Measurements from ENCODE around the gene DENND1A.
"Not testable (repeated sequence)": the region's sequence is repeated elsewhere in the genome, so short reads cannot be mapped to it uniquely, and the experiment has no call there.

DENND1A gene

DNA sequence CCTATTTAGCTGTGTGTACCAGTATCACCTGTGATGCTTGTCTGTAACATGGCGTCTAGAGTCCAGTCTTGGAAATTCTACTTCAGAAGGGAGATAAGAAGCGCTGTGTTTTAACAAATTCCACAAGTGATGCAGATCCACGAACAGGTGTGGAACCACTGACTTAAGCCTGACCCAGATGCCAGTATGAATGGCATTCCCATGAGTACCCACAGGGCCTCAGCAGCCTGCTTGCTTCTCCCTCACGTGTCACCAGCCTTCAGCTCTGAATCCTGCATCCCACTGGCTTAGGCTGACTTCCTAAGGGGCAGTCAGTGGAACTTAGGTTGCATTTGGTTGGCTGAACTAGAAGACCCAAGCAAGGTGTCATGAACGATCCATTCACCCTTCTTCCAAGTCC is 8.5 kb upstream of the DENND1A start:
- TF ChIP-seq CTCF (IDR thresholded peaks at IDR 0.05), result no peak
- no peak overlapping the region for H3K4me3 ChIP-seq
- DNase-seq (ENCODE audit: low spot score), result no peak
- no peak overlapping the region for H3K27ac ChIP-seq

GRCh38 chr9:123936575-123936974 is 6.6 kb upstream of the DENND1A start:
- not testable (repeated sequence) for H3K27ac ChIP-seq; DNase-seq (ENCODE audit: low spot score)

DNA sequence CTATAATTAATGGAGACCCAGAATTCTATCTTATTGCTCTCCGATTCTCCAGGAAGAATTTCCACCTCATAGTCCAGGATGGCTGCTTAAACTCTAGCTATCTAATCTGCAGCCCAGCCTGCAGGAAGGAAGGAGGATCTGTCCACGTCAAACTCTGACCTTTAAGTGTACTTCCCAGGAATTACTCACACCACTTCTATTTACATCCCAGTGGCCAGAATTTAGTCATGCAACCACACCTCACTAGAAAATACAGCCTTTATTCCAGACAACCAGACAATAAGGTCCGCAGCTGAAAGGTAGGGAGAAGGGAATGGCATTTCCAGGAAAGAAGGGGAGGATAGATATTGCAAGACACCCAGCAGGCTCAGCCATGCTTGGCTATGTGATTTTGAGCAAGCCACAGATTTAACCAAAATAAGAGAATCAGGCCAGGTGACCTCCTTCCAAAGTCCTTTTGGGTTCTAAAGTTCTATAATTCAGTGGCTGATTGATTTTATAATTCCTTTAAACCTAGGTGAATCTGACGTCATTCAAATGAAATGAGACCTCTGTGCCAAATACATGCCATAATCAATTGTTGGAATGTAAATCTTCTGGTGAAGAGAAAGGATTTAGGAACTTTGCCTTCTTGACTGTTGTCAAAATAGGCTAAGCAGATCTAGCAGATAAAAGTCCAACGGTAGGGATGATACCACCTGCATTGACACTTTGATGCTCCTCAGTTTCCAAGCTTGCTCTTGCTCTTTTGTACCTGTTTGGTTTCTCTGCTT is 3.7 kb upstream of the DENND1A start:
- no peak overlapping the region for H3K27ac ChIP-seq
- TF ChIP-seq CTCF (IDR thresholded peaks at IDR 0.05), result no peak
- H3K4me3 ChIP-seq, result no peak overlapping the region
- DNase-seq (ENCODE audit: low spot score), result no peak

More at GRCh38 chr9:123936575-123936974, 6.6 kb upstream of the DENND1A start:
- not testable (repeated sequence) for H3K4me3 ChIP-seq

DNA sequence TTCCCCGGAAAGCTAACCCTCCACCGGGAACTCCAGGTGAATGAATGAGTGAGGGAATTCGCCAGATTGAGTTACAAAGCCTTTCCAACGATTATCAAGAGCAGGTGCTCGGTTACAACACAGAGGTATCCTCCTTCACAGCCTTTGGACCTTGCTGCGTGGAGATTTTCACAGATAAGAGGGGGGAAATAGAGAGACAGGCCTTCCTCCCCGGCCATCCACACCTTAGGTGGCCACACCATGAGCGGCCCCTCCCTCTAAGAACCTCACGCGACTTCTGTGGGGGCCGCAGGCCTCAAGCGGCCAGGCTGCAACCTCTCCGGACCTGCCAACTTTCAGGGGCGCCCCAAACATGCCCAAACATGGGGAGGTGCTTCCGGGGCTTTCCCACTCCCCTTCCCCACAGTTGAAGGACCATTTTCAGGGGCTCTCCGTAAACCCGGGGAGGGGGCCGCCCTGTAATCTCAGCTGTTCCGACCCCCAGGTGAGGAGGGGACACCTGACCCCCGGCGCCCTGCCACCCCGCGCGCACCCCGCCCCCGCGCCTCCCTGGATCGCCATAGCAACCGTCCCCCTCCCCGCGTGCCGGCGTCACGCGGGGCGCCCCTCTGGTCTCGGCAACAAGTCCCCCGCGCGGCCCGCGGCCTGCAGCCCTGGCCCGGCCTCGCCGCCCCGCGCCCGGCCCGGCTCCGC is 603 bp downstream of the DENND1A start:
- peak; percentile 75 for DNase-seq (ENCODE audit: low spot score)
- TF ChIP-seq CTCF (IDR thresholded peaks at IDR 0.05), result no peak
- Histone ChIP-seq H3K27ac (peak overlapping the region; percentile 54 to 77), H3K4me3 (peak overlapping the region; percentile 81)

- TF ChIP-seq CTCF (IDR thresholded peaks at IDR 0.05), result no peak
- Histone ChIP-seq H3K4me3 (peak overlapping the region; percentile 81), H3K27ac (peak overlapping the region; percentile 54 to 77)
- peak; percentile 9 for DNase-seq (ENCODE audit: low spot score)
Observed at GRCh38 chr9:123928533-123929176, 1.3 kb downstream of the DENND1A start.

DNA sequence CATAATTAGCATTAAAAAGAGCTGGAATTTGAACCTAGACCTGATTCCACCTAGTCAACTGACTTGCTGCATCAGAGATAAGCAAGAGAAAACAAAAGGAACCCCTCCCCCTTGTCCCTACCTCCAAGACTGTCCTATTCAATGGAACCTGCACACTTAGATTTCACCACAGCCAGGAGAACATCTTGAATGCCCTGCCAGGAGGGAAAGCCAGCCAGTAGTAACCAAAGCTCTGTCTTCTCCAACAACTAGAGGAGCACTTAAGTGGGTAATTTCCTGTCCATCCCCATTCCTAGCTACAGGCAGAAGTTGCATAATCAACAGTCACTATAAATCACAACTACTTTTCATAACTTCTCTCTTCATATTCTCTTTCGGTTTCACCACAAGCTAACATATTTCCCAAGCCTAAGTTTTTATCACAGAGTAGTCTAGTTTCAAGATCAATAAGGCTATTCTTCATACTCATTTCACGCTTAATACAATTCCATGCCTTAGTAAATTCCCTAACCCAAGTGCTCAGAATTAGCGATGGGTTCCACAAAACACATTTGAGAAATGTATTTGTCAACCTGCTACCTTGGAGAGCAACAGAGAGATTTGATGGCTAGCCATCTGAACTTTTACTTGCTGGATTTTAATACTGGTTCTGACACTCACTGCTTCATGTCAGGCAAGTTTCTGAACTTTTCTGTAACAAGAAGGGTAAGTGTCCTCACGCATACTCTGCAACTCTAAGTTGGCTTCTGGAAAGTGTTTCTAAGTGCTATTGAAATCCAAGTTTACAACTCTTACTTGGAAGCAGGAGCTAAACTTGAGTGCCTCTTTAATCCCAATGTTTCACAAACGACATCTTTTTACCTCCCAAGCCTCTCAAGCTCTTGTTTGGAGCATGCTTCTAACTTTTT is 2.0 kb downstream of the DENND1A start:
- TF ChIP-seq CTCF (IDR thresholded peaks at IDR 0.05), result no peak
- peak overlapping the region in 1 of 2 donors; percentile 48 for H3K27ac ChIP-seq
- peak; percentile 14 for DNase-seq (ENCODE audit: low spot score)
- peak overlapping the region; percentile 81 for H3K4me3 ChIP-seq

DNA sequence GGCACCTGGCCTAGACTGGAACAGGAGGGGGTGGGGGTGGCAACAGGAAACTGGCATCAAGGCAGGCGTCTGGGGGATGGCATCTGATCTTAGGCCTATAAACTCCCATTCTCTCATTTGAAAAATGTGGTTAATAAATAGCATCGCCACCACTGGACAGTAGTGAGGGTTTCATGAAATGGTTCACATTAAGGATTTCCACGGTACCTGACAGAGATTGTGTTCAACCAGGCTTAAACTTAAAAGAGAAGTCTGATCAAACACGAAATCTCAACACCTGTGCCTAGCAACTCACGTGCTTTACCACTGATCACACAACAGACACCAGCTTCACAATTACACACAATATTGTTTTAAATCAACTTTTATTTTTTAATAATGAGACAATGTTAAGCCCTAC is 3.0 kb downstream of the DENND1A start:
- Histone ChIP-seq H3K4me3 (no peak overlapping the region), H3K27ac (no peak overlapping the region)
- peak; percentile 36 for DNase-seq (ENCODE audit: low spot score)
- TF ChIP-seq CTCF (IDR thresholded peaks at IDR 0.05), result no peak

All from coronary artery (tissue), 2 donors.